GM19240 (cell line): ENCODE measurements around the gene DHX16.

ENCODE experiments used
- DNase-seq: peaks from one replicate; pipeline ENCODE4 v3.0.0; 2011; ENCODE audit warnings: low spot score; ENCODE audit not compliant: insufficient read length

The DHX16 gene

GRCh38 chr6:30610065-30610464 lies 62.7 kb downstream of the DHX16 start:
- DNase-seq: no peak

GRCh38 chr6:30603961-30604360 lies 68.8 kb downstream of the DHX16 start:
- no peak for DNase-seq
